Fibroblast of lung (primary cell): ENCODE results near the gene FAM174C. TPM values are rescaled to one million over a fixed set of nuclear protein-coding genes. Genes with fewer than 3 reads are reported as not detected.

Source experiments
- DNase-seq, 2 donors: peaks; one replicate each; pipeline versions ENCODE4 v3.0.0 to v3.0.0-alpha.2; 2010; ENCODE audit warnings: low read depth in 2 of 2
- H2AFZ ChIP-seq: 2 replicates; pipeline ENCODE4 v1.5.1; 2012; ENCODE audit warnings: low read length, control low read depth, inconsistent platforms
- H3K27ac ChIP-seq: 2 replicates; pipeline ENCODE4 v1.5.1; 2011; ENCODE audit warnings: low read length, control low read depth; ENCODE audit not compliant: insufficient read depth
- H3K27me3 ChIP-seq: 2 replicates; pipeline ENCODE4 v1.5.1; 2011; ENCODE audit warnings: mild to moderate bottlenecking, low read length; ENCODE audit not compliant: control insufficient read depth, insufficient read depth
- H3K36me3 ChIP-seq: 2 replicates; pipeline ENCODE4 v1.5.1; 2011; ENCODE audit warnings: low read length; ENCODE audit not compliant: control insufficient read depth, insufficient read depth
- H3K4me1 ChIP-seq: 2 replicates; pipeline ENCODE4 v1.5.1; 2011; ENCODE audit warnings: low read length; ENCODE audit not compliant: control insufficient read depth, insufficient read depth; ENCODE audit errors: extremely low read depth
- H3K4me2 ChIP-seq: 2 replicates; pipeline ENCODE4 v1.5.1; 2011; ENCODE audit warnings: low read length, control low read depth; ENCODE audit not compliant: insufficient read depth; ENCODE audit errors: extremely low read depth
- H3K4me3 ChIP-seq, 4 experiments: fragments of 200-600 bp in 1 of 4; sonication (generic) in 1 of 4; replicated peaks in 1 of 4; 2 replicates each; pipeline ENCODE4 v1.5.1; 2011 to 2016; ENCODE audit warnings: low read length in 4 of 4, low read depth in 3 of 4, mild to moderate bottlenecking in 3 of 4, control low read depth in 2 of 4, inconsistent platforms in 1 of 4, mixed read lengths in 1 of 4; ENCODE audit not compliant: insufficient read depth in 1 of 4; ENCODE audit errors: control extremely low read depth in 1 of 4
- H3K79me2 ChIP-seq: 2 replicates; pipeline ENCODE4 v1.5.1; 2012; ENCODE audit warnings: mild to moderate bottlenecking, low read length, inconsistent platforms; ENCODE audit not compliant: control insufficient read depth, insufficient read depth
- H3K9ac ChIP-seq: 2 replicates; pipeline ENCODE4 v1.5.1; 2011; ENCODE audit warnings: mild to moderate bottlenecking, low read length, control low read depth; ENCODE audit not compliant: insufficient read depth
- H3K9me3 ChIP-seq: 2 replicates; pipeline ENCODE4 v1.5.1; 2012; ENCODE audit warnings: low read depth, low read length; ENCODE audit not compliant: control insufficient read depth, insufficient read depth
- H4K20me1 ChIP-seq: 2 replicates; pipeline ENCODE4 v1.5.1; 2011; ENCODE audit warnings: low read length; ENCODE audit not compliant: control insufficient read depth, insufficient read depth; ENCODE audit errors: extremely low read depth
- EZH2 ChIP-seq: IDR thresholded peaks from 2 replicates; pipeline ENCODE4 v1.5.1; 2012; ENCODE audit warnings: low read length, control low read depth, mild to moderate bottlenecking; ENCODE audit errors: missing control alignments
- polyA plus RNA-seq, 2 donors: library from polyadenylated mRNA; depleted of rRNA in 1 of 2; stranded (reverse) in 1 of 2; unstranded in 1 of 2; fragments of >200 nt; gene quantifications; 2 replicates each; pipeline ENCODE4 v1.2.1, GENCODE V29; 2011 to 2012; ENCODE audit warnings: missing spikeins in 1 of 2
- total RNA-seq: library from RNA; depleted of rRNA; stranded (reverse); fragments of >200 nt; gene quantifications from 2 replicates; pipeline ENCODE4 v1.2.1, GENCODE V29; 2014
- TF ChIP-seq, protein P1 (sequence below), 2 donors: IDR thresholded peaks in 1 of 2; conservative IDR thresholded peaks in 1 of 2; 1 replicate in 1 of 2; 2 replicates in 1 of 2; pipeline ENCODE4 v1.5.1; 2011 to 2012; ENCODE audit warnings: low read length in 2 of 2, control low read depth in 1 of 2, inconsistent platforms in 1 of 2, low read depth in 1 of 2, mild to moderate bottlenecking in 1 of 2

FAM174C gene
- total and polyA plus RNA-seq, 2 donors (not counting 1 experiment from before 2014, with no cell fraction given): 16.1 to 22.5 TPM

DNA sequence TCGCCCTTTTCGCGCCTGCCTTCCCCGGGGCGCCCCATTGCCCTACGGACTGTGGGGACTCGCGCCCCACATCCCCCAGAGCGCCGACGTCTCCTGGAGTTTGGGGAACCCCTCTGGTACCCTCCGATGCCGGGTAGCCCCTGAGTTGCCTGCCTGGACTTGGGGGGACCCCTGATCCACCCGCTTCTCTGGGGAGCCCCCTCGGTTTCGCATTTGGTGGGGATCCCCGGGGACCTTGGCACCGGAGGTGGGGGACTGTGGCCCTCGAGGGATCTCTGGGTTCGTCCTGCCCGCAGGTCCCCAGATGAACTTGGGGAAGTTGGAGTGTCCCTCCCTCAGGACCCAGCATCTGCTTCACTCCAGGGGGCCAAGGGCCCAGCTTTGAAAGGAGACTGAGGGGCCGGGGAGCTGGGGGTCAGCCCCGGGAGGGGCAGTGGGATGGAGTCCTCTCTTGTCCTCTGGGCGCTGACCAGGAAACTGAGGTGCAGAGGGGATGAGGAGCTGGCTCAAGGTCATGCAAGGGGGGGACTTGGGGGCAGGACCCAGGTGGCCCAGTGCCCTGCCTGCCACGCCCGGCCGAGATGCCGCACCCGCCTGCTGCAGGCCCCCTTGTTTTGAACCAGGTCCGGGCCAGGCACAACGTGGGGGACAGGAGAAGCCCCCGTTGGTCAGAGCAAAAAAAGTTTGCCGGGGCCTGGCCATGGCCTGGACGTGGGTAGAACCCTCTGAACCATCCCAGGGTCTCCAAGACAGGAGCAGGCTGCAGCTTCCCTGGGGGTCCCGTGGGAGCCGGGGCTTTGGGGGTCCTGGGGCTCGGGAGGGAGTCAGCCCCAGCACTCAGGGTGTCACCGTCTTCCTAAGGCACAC lies 11.4 kb downstream of the FAM174C start:
- DNase-seq: no peak
- no peak overlapping the region for H3K4me3 ChIP-seq
- no peak overlapping the region for H3K4me2 ChIP-seq
- H3K9me3 ChIP-seq: no peaks in the 10 kb centered on the region
- no peaks in the 10 kb centered on the region for H3K79me2 ChIP-seq
- H3K4me1 ChIP-seq: no peaks in the 10 kb centered on the region
- H3K9ac ChIP-seq: no peak overlapping the region
- H3K27me3 ChIP-seq: peaks cover 31% of the 10 kb centered on the region
- H2AFZ ChIP-seq: no peak overlapping the region
- H3K27ac ChIP-seq: no peak overlapping the region
- no peaks in the 10 kb centered on the region for H4K20me1 ChIP-seq
- TF ChIP-seq EZH2: peak; percentile 91
- TF ChIP-seq, protein P1, sequence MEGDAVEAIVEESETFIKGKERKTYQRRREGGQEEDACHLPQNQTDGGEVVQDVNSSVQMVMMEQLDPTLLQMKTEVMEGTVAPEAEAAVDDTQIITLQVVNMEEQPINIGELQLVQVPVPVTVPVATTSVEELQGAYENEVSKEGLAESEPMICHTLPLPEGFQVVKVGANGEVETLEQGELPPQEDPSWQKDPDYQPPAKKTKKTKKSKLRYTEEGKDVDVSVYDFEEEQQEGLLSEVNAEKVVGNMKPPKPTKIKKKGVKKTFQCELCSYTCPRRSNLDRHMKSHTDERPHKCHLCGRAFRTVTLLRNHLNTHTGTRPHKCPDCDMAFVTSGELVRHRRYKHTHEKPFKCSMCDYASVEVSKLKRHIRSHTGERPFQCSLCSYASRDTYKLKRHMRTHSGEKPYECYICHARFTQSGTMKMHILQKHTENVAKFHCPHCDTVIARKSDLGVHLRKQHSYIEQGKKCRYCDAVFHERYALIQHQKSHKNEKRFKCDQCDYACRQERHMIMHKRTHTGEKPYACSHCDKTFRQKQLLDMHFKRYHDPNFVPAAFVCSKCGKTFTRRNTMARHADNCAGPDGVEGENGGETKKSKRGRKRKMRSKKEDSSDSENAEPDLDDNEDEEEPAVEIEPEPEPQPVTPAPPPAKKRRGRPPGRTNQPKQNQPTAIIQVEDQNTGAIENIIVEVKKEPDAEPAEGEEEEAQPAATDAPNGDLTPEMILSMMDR (conservative IDR thresholded peaks at IDR 0.05 in 1 of 2, IDR thresholded peaks at IDR 0.05 in 1 of 2; ENCODE audit: low read depth in 1 of 2, low read length in 2 of 2): no peak
- no peaks in the 10 kb centered on the region for H3K36me3 ChIP-seq

DNA sequence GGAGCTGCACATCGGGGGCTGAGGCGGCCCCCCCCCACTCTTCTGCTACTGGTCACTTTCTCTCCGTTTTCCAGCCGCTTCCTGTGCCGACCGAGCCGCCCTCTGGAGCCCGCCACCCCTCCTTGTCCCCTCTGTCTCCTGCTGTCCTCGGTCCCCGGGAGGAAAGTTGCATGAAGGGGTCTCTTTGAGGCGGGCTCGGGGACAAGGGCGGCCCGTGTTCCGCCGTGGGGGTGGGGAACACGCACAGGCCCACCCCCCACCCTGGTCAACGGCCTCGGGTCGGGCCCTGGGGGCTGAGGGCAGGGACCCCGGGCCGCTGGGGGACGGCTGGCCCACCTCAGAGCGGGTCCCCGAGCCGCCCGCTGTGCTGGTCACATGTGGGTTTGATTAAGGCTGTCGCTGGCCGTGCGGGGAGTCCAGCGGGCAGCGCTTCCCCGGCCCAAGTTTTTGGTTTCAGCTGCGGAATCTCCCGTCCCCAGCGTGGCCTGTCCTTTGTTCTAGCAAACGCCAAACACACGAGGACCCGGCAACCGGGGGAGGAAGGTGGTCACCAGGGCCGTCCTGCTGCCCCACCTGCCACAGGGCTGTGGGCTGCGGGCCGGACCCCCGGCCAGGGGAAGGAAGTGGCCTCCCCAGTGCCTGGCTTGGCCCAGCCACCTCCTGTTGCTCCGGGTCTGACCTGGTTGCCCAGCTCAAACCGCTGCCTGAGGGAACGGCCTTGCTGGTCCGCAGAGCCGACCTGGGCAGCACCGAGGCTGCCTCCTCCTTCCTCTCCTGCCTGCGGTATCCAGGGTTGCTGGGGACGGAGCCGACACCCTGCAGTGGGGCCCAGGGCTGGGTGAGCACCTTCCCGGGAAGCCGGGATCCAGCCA lies 12.3 kb downstream of the FAM174C start:
- H3K27me3 ChIP-seq: peaks cover 31% of the 10 kb centered on the region
- H3K9me3 ChIP-seq: no peaks in the 10 kb centered on the region
- no peak overlapping the region for H3K4me3 ChIP-seq
- H4K20me1 ChIP-seq: no peaks in the 10 kb centered on the region
- no peak overlapping the region for H2AFZ ChIP-seq
- H3K27ac ChIP-seq: no peak overlapping the region
- no peak for TF ChIP-seq EZH2
- TF ChIP-seq, protein P1 (conservative IDR thresholded peaks at IDR 0.05 in 1 of 2, IDR thresholded peaks at IDR 0.05 in 1 of 2; ENCODE audit: low read depth in 1 of 2, low read length in 2 of 2): no peak
- H3K36me3 ChIP-seq: no peaks in the 10 kb centered on the region
- no peak overlapping the region for H3K4me2 ChIP-seq
- no peaks in the 10 kb centered on the region for H3K4me1 ChIP-seq
- no peak for DNase-seq
- H3K9ac ChIP-seq: no peak overlapping the region
- no peaks in the 10 kb centered on the region for H3K79me2 ChIP-seq

DNA sequence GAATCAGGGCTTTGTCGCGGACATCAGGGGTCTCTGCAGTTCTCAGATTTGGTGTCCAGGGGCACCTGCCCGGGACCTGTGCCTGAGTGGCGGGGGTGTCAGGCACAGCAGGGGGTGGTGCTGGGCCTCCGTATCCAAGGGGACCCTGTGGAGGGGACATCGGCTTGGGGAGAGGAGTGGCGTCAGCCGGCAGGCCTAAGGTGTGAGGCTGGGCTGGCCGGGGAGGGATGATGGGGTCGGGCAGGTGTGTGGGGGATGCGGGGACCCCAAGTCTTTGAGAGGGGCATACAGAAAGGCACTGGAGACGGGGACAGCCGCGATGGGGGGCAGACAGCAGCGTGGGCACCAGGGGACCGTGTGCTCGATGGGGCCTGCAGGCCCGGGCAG lies 12.9 kb downstream of the FAM174C start:
- Histone ChIP-seq H3K9ac (no peak overlapping the region), H4K20me1 (no peaks in the 10 kb centered on the region), H3K27ac (no peak overlapping the region), H2AFZ (no peak overlapping the region), H3K79me2 (no peaks in the 10 kb centered on the region), H3K9me3 (no peaks in the 10 kb centered on the region), H3K36me3 (no peaks in the 10 kb centered on the region), H3K4me3 (no peak overlapping the region), H3K4me1 (no peaks in the 10 kb centered on the region), H3K4me2 (no peak overlapping the region), H3K27me3 (peaks cover 31% of the 10 kb centered on the region)
- TF ChIP-seq, protein P1 (conservative IDR thresholded peaks at IDR 0.05 in 1 of 2, IDR thresholded peaks at IDR 0.05 in 1 of 2; ENCODE audit: low read depth in 1 of 2, low read length in 2 of 2): no peak
- no peak for TF ChIP-seq EZH2
- no peak for DNase-seq
